HepG2 (cell line): ENCODE results near the gene ZNF786. TPM values are rescaled to one million over a fixed set of nuclear protein-coding genes. Genes with fewer than 3 reads are reported as not detected.
A peak's percentile ranks its signal among the peaks of the same experiment; 100 is the strongest.

Source experiments
- ATF3 ChIP-seq: sonication (generic); formaldehyde crosslinking; IDR thresholded peaks from 2 replicates; pipeline ENCODE4 v1.4.0; 2020; ENCODE audit warnings: missing genetic modification reagents
- CBX1 ChIP-seq: IDR thresholded peaks from one replicate; pipeline ENCODE4 v1.6.1; 2016; ENCODE audit warnings: antibody characterized with exemption, low read depth
- E2F5 ChIP-seq: sonication (generic); formaldehyde crosslinking; conservative IDR thresholded peaks from 2 replicates; pipeline ENCODE4 v1.4.0; 2020; ENCODE audit warnings: missing genetic modification reagents
- ELF4 ChIP-seq: sonication (generic); formaldehyde crosslinking; IDR thresholded peaks from 2 replicates; pipeline ENCODE4 v1.5.0; 2020; ENCODE audit warnings: missing genetic modification reagents, mild to moderate bottlenecking, moderate library complexity, borderline replicate concordance
- FOXO1 ChIP-seq: sonication (generic); formaldehyde crosslinking; IDR thresholded peaks from 2 replicates; pipeline ENCODE4 v1.4.0; 2020; ENCODE audit warnings: missing genetic modification reagents
- LCORL ChIP-seq, 2 experiments: fragments of 450-650 bp in 1 of 2; sonication (generic) in 1 of 2; formaldehyde crosslinking in 1 of 2; IDR thresholded peaks; 2 replicates each; pipeline versions ENCODE4 v1.5.0 to v1.6.1; 2017 to 2020; ENCODE audit warnings: antibody characterized with exemption in 1 of 2, missing genetic modification reagents in 1 of 2
- MLLT10 ChIP-seq: sonication (generic); formaldehyde crosslinking; IDR thresholded peaks from 2 replicates; pipeline ENCODE4 v1.4.0; 2020; ENCODE audit warnings: missing genetic modification reagents
- MYPOP ChIP-seq: sonication (generic); formaldehyde crosslinking; IDR thresholded peaks from 2 replicates; pipeline ENCODE4 v1.8.1; 2023; ENCODE audit warnings: mild to moderate bottlenecking, moderate library complexity, missing genetic modification reagents
- NFE2L2 ChIP-seq: fragments of 150-350 bp; IDR thresholded peaks from 2 replicates; pipeline ENCODE4 v1.6.1; 2014; ENCODE audit warnings: low read length
- PHB2 ChIP-seq: fragments of 450-650 bp; IDR thresholded peaks from 2 replicates; pipeline ENCODE4 v1.6.1; 2018; ENCODE audit not compliant: partially characterized antibody
- PRDM10 ChIP-seq: sonication (generic); formaldehyde crosslinking; IDR thresholded peaks from 2 replicates; pipeline ENCODE4 v1.4.0; 2020; ENCODE audit warnings: low read depth, missing genetic modification reagents
- RBM39 ChIP-seq: fragments of 200-400 bp; formaldehyde crosslinking; IDR thresholded peaks from one replicate; pipeline ENCODE4 v1.6.1; 2018; ENCODE audit warnings: antibody characterized with exemption, mild to moderate bottlenecking, low read depth, low read length; ENCODE audit not compliant: poor library complexity, severe bottlenecking
- RFXANK ChIP-seq: IDR thresholded peaks from 2 replicates; pipeline ENCODE4 v1.6.1; 2016
- SRY ChIP-seq: sonication (generic); formaldehyde crosslinking; IDR thresholded peaks from 2 replicates; pipeline ENCODE4 v1.8.0; 2022; ENCODE audit warnings: mild to moderate bottlenecking, missing genetic modification reagents
- SSRP1 ChIP-seq: IDR thresholded peaks from 2 replicates; pipeline ENCODE4 v1.6.1; 2016; ENCODE audit warnings: control low read depth
- THAP7 ChIP-seq: sonication (generic); formaldehyde crosslinking; IDR thresholded peaks from 2 replicates; pipeline ENCODE4 v1.8.1; 2023; ENCODE audit warnings: mild to moderate bottlenecking, missing genetic modification reagents
- U2AF2 ChIP-seq: fragments of 200-400 bp; formaldehyde crosslinking; IDR thresholded peaks from 2 replicates; pipeline ENCODE4 v1.6.1; 2017; ENCODE audit warnings: low read depth, mild to moderate bottlenecking, low read length
- ZBTB37 ChIP-seq: sonication (generic); formaldehyde crosslinking; IDR thresholded peaks from 2 replicates; pipeline ENCODE4 v1.4.0; 2020; ENCODE audit warnings: mild to moderate bottlenecking, missing genetic modification reagents
- ZNF441 ChIP-seq: sonication (generic); formaldehyde crosslinking; IDR thresholded peaks from 2 replicates; pipeline ENCODE4 v1.7.0; 2021; ENCODE audit warnings: missing genetic modification reagents, borderline replicate concordance
- ZNF691 ChIP-seq: sonication (generic); formaldehyde crosslinking; IDR thresholded peaks from 2 replicates; pipeline ENCODE4 v1.4.0; 2020; ENCODE audit warnings: missing genetic modification reagents, low read depth, mild to moderate bottlenecking, borderline replicate concordance
- polyA plus RNA-seq, 8 experiments: library from polyadenylated mRNA; depleted of rRNA in 3 of 8; stranded (reverse) in 7 of 8; unstranded in 1 of 8; fragments of >200 nt; fragmentation: Illumina TruSeq in 4 of 8; extraction: Trizol in 4 of 8; gene quantifications; 2 replicates each; pipeline versions ENCODE4 v1.2.1 to v1.2.3, GENCODE V29; 2011 to 2016; ENCODE audit warnings: low read depth in 4 of 8, missing spikeins in 1 of 8, mixed read lengths in 1 of 8; ENCODE audit not compliant: insufficient read depth in 1 of 8
- total RNA-seq, 5 experiments: library from RNA; depleted of rRNA; stranded (reverse); fragments of >200 nt; fragmentation: Illumina TruSeq; extraction: Trizol; gene quantifications; 2 replicates each; pipeline ENCODE4 v1.2.3, GENCODE V29; 2016; ENCODE audit warnings: low read depth in 1 of 5

ZNF786 gene
- total and polyA plus RNA-seq, 2 of the 13 experiments (the other 11 are each of a cell fraction or from before 2014, with no cell fraction given) = 2.0 to 4.0 TPM

- no peak for TF ChIP-seq U2AF2
- TF ChIP-seq ZNF441 = peak; percentile 81
- TF ChIP-seq PHB2 = no peak
- TF ChIP-seq ATF3 (CRISPR knock-in tag) = no peak
- peak; percentile 49 for TF ChIP-seq ZNF691 (CRISPR knock-in tag)
- peak; percentile 72 for TF ChIP-seq FOXO1 (CRISPR knock-in tag)
- TF ChIP-seq ZBTB37 = 0 out of 2 replicates have a peak, but pooled peaks have one; percentile 16
- TF ChIP-seq MYPOP (CRISPR knock-in tag) = peak; percentile 77
- no peak for TF ChIP-seq NFE2L2
- TF ChIP-seq SSRP1 (CRISPR knock-in tag) = no peak
- TF ChIP-seq MLLT10 (CRISPR knock-in tag) = no peak
- no peak for TF ChIP-seq LCORL (IDR thresholded peaks at IDR 0.05)
- TF ChIP-seq LCORL (CRISPR knock-in tag; IDR thresholded peaks at IDR 0.05) = peak; percentile 84
- peak; percentile 58 for TF ChIP-seq THAP7 (CRISPR knock-in tag)
- TF ChIP-seq RBM39 = peak; percentile 78
- peak; percentile 51; the same call in 1 of the 2 replicates for TF ChIP-seq SRY (CRISPR knock-in tag)
- TF ChIP-seq RFXANK (CRISPR knock-in tag) = no peak; the same call in 1 of the 2 replicates
- peak; percentile 30; the same call in 1 of the 2 replicates for TF ChIP-seq PRDM10 (CRISPR knock-in tag)
- TF ChIP-seq ELF4 = peak; percentile 84
- TF ChIP-seq CBX1 = peak; percentile 94
- TF ChIP-seq E2F5 (CRISPR knock-in tag) = no peak; the same call in 1 of the 2 replicates
These were observed 35.5 kb upstream of the ZNF786 start, which contains the start of gene ZNF425 (continued) for GRCh38 chr7:149125863-149126661.
